Effector memory CD4-positive, alpha-beta T cell (primary cell): Measurements from ENCODE around the gene HOXC13.

Experiments
- DNase-seq, 3 donors: peaks; one replicate each; pipeline ENCODE4 v3.0.0-alpha.2; 2020
- H3K27ac ChIP-seq: 2 replicates; pipeline ENCODE4 v1.7.0; 2013; ENCODE audit warnings: mild to moderate bottlenecking, low read length, moderate library complexity; ENCODE audit not compliant: insufficient read depth, poor library complexity, severe bottlenecking
- H3K27me3 ChIP-seq: replicated peaks from 2 replicates; pipeline ENCODE4 v1.7.0; 2013; ENCODE audit warnings: mild to moderate bottlenecking, low read length; ENCODE audit not compliant: insufficient read depth, control insufficient read depth, poor library complexity, severe bottlenecking
- H3K36me3 ChIP-seq: 2 replicates; pipeline ENCODE4 v1.7.0; 2013; ENCODE audit warnings: mild to moderate bottlenecking, low read length, moderate library complexity; ENCODE audit not compliant: control insufficient read depth, insufficient read depth
- H3K4me1 ChIP-seq: 2 replicates; pipeline ENCODE4 v1.7.0; 2013; ENCODE audit warnings: low read length, mild to moderate bottlenecking; ENCODE audit not compliant: control insufficient read depth, insufficient read depth, poor library complexity, severe bottlenecking
- H3K4me3 ChIP-seq: 2 replicates; pipeline ENCODE4 v1.7.0; 2013; ENCODE audit warnings: low read length, low read depth, mild to moderate bottlenecking; ENCODE audit not compliant: insufficient read depth, poor library complexity, severe bottlenecking
- H3K9me3 ChIP-seq: 2 replicates; pipeline ENCODE4 v1.7.0; 2013; ENCODE audit warnings: mild to moderate bottlenecking, low read length, moderate library complexity; ENCODE audit not compliant: control insufficient read depth

Gene HOXC13

DNA sequence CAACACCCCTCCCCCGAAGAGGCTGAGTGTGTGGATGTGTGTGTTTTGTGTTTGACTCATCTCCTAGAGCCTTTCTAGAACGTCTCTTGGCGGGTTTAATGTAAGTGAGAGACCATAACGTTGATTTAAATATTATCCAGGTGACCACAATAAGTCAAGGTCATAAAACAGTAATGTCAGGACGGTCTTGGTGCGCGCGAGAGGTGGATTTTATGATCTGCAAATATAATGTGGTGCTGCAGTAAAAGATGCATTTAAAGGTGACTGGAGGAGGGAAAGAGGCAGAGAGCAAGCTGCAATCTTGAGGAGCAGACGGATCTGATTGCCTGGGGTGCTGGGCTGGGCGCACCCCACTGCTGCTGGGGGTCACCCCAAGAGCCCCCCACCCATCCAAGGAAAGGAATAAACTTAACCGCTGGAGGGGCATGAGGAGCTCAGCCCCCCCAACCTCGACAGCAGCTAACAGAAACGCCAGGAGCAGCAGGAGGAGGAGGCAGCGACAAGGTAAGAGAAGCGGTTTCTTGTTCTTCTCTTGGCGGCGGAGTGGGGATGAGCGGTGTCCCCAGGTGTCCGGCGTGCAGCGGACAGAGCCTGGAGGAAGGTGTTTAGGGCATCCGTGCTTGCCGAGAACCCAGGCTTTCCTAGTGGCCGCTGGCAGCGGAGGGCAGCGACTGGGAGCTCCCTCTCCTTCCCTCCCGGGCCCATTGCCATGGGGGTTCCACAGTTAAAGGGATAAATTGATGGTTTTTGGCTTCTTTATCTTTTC lies 51.9 kb downstream of the HOXC13 start:
- H3K9me3 ChIP-seq: no peaks in the 10 kb centered on the region
- peaks cover 96% of the 10 kb centered on the region for H3K27me3 ChIP-seq
- peaks cover 32% of the 10 kb centered on the region for H3K4me1 ChIP-seq
- no peaks in the 10 kb centered on the region for H3K36me3 ChIP-seq
- no peak for DNase-seq
- H3K4me3 ChIP-seq: no peak overlapping the region
- no peak overlapping the region for H3K27ac ChIP-seq

DNA sequence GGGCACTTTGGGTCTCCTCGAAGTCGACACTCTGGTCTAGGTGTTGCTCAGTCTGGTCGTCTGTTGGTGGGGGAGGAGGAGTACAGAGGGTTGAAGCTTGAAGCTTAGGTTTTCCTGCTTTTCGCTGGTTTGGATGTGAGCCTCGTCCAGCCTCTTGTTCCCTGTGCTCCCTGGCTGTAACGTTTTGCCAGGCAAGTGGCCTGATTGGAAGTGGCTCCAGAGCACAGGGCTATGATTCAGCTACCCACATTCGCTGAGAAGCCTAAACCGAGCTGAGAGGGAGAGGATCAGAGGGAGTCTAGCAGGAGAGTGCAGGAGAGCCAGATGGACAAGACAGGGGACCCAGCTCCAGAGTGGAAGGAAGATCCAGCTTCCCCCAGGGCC lies 52.4 kb downstream of the HOXC13 start:
- Histone ChIP-seq H3K4me1 (peaks cover 31% of the 10 kb centered on the region), H3K27ac (no peak overlapping the region), H3K4me3 (no peak overlapping the region)

GRCh38 chr12:53992377-53992889 lies 53.8 kb downstream of the HOXC13 start:
- peaks cover 96% of the 10 kb centered on the region for H3K27me3 ChIP-seq
- H3K36me3 ChIP-seq: no peaks in the 10 kb centered on the region
- no peak overlapping the region for H3K27ac ChIP-seq
- no peaks in the 10 kb centered on the region for H3K9me3 ChIP-seq
- no peak for DNase-seq
- peaks cover 37% of the 10 kb centered on the region for H3K4me1 ChIP-seq
- H3K4me3 ChIP-seq: no peak overlapping the region

More for the DNA sequence above, 52.4 kb downstream of the HOXC13 start:
- H3K27me3 ChIP-seq: peaks cover 96% of the 10 kb centered on the region
- no peaks in the 10 kb centered on the region for H3K36me3 ChIP-seq
- H3K9me3 ChIP-seq: no peaks in the 10 kb centered on the region
- no peak for DNase-seq

DNA sequence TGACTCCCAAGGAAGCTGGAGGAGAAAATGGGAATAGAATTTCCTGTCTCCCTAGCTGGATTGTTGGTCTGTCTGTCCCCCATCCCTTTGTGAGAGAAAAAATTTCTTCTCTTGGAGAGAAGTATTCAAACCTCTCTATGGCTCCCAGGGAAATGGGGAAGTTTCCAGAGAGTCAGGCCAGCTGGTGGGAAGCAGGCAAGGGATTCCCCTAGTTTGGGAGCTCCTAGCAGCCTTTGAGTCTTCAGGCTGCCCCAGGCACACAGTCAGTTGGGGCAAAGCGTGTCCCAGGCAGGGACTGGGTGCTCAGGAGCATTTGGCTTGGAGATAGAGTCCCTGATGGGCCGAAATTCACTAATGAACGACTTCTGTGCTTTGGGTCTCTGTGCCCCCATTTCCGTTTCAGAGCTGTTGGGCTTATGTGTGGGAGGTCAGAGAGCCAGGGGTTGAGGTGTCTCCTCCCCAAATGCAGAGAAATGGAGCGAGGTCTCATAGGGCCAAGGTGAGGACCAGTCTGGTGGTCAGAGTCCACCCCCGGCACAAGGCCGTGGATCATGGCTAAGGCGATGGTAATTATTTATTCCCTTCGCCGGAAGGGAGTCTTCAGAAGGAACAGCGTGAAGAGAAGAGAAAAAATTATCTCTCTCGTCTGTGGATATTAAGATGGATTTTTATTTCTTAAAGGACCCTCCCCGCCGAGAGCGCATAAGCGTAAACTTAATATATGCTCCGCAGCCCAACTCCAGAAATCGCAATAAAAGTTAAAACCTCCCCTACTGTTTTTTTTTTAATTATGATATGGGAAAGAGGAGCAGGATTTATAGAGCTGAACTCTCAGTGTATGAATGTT lies 54.8 kb downstream of the HOXC13 start:
- Histone ChIP-seq H3K4me3 (no peak overlapping the region), H3K36me3 (no peaks in the 10 kb centered on the region), H3K9me3 (no peaks in the 10 kb centered on the region), H3K4me1 (peaks cover 39% of the 10 kb centered on the region), H3K27ac (no peak overlapping the region), H3K27me3 (peaks cover 96% of the 10 kb centered on the region)
- no peak for DNase-seq

DNA sequence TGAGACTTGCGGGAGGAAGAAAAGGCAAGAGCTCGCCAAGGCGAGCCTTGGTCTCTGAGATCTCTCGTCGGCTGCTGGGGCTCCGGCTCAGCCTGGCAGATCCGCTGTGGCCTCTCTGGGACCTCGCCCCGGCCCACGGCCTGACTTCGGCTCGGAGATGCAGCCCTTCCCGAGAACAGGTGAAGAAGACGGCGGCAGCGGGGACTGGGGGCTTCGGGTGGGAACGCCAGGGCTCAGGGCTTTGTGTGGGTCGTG lies 55.3 kb downstream of the HOXC13 start:
- DNase-seq: no peak
- H3K36me3 ChIP-seq: no peaks in the 10 kb centered on the region
- H3K9me3 ChIP-seq: no peaks in the 10 kb centered on the region
- H3K4me1 ChIP-seq: peaks cover 38% of the 10 kb centered on the region
- H3K27ac ChIP-seq: no peak overlapping the region
- peaks cover 96% of the 10 kb centered on the region for H3K27me3 ChIP-seq
- H3K4me3 ChIP-seq: no peak overlapping the region

GRCh38 chr12:53994264-53995001 lies 55.8 kb downstream of the HOXC13 start:
- no peak overlapping the region for H3K27ac ChIP-seq
- no peaks in the 10 kb centered on the region for H3K9me3 ChIP-seq
- DNase-seq: no peak
- H3K4me1 ChIP-seq: peaks cover 33% of the 10 kb centered on the region
- no peaks in the 10 kb centered on the region for H3K36me3 ChIP-seq
- peaks cover 95% of the 10 kb centered on the region for H3K27me3 ChIP-seq
- peak overlapping the region; percentile 65 for H3K4me3 ChIP-seq

- no peak for DNase-seq
- no peaks in the 10 kb centered on the region for H3K9me3 ChIP-seq
- H3K27me3 ChIP-seq: peaks cover 98% of the 10 kb centered on the region
- H3K27ac ChIP-seq: no peak overlapping the region
- H3K4me1 ChIP-seq: peaks cover 36% of the 10 kb centered on the region
- H3K4me3 ChIP-seq: peak overlapping the region; percentile 65
- no peaks in the 10 kb centered on the region for H3K36me3 ChIP-seq
Observed at GRCh38 chr12:53995002-53995377, 56.4 kb downstream of the HOXC13 start.

DNA sequence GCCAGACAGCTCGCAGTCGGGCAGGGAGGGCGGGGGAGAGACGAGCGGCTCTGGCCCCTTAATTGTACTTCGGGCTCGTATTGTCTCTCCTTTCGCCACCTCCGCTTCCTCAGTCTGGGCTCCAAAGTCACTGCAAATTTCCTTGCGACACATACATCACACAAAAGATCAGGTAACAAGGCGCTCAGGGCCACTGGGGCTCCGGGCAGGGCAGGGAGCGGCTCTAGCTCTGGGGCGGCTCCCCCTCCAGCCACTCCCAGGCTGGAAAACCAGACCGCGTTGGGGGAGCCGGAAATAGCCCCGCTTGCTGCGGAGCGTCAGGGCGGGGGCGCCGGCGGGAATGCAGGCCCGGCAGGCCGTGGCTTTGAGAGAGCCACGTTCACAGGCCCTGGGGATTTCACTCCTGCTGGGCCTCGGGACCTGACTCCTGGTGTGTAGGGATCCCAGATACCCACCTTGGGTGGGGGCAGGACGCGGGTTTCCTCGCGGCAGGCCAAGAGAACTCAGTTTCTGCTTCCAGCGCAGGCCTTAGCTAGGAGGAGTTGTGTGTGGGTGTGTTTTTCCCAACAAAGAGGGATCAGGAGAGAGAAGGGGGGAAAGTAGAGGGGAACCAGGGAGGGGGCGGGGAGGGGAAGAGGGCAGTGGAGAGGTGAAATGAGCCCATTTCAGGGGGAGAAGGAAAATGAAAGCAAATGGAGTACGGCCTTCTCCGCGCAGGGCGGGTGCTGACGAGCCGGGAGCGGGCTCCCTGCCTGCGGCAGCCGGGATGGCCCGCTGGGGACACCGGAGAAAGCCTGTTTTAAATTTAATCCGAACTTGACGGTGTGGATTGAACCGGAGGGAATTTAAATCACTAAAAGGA lies 57.0 kb downstream of the HOXC13 start:
- H3K9me3 ChIP-seq: no peaks in the 10 kb centered on the region
- peaks cover 42% of the 10 kb centered on the region for H3K4me1 ChIP-seq
- no peak for DNase-seq
- peak overlapping the region; percentile 65 for H3K4me3 ChIP-seq
- no peaks in the 10 kb centered on the region for H3K36me3 ChIP-seq
- peaks cover 98% of the 10 kb centered on the region for H3K27me3 ChIP-seq
- no peak overlapping the region for H3K27ac ChIP-seq
